ENCODE measurements around the gene PLA2G4E. TPM values are rescaled to one million over a fixed set of nuclear protein-coding genes. Genes with fewer than 3 reads are reported as not detected.

Gene PLA2G4E
- total and polyA plus RNA-seq, 2 of the 13 experiments (the other 11 are each of a cell fraction or from before 2014, with no cell fraction given) = not detected

GRCh38 chr15:42012241-42012640 is 8.6 kb downstream of the PLA2G4E start:
- no peak overlapping the region for H3K4me3 ChIP-seq (replicated peaks in 1 of 3; ENCODE audit: insufficient read depth in 1 of 3, low read depth in 2 of 3, low read length in 3 of 3)
- no peaks in the 10 kb centered on the region for H3K9me3 ChIP-seq (ENCODE audit: low read length)
- no peak overlapping the region for H3K9ac ChIP-seq (ENCODE audit: insufficient read depth, low read depth, low read length)
- peaks cover 4 to 15% of the 10 kb centered on the region in 2 experiments; a peak in 3 of 5 replicates for H3K27me3 ChIP-seq (ENCODE audit: control insufficient read depth in 1 of 2, insufficient read depth in 2 of 2, low read length in 2 of 2)
- TF ChIP-seq CEBPG (CRISPR knock-in tag; IDR thresholded peaks at IDR 0.05) (peak; percentile 64), CBX1 (IDR thresholded peaks at IDR 0.05; ENCODE audit: low read depth) (no peak), ZKSCAN5 (CRISPR knock-in tag; IDR thresholded peaks at IDR 0.05) (no peak), MAFK (conservative IDR thresholded peaks at IDR 0.05 in 1 of 2, IDR thresholded peaks at IDR 0.05 in 1 of 2; ENCODE audit: low read length in 2 of 2) (no peak), ELF1 (CRISPR knock-in tag; IDR thresholded peaks at IDR 0.05) (peak; percentile 63), ATRX (CRISPR knock-in tag; IDR thresholded peaks at IDR 0.05; ENCODE audit: borderline replicate concordance) (no peak), RFX5 (IDR thresholded peaks at IDR 0.05; ENCODE audit: low read depth, low read length) (no peak), HNF1A (IDR thresholded peaks at IDR 0.05; ENCODE audit: low read depth) (peak; percentile 71), HNF1A (CRISPR knock-in tag; IDR thresholded peaks at IDR 0.05; ENCODE audit: borderline replicate concordance) (peak; percentile 56; the same call in 1 of the 2 replicates), CEBPB (IDR thresholded peaks at IDR 0.05; ENCODE audit: borderline replicate concordance, low read depth, low read length) (peak; percentile 81), ZNF496 (CRISPR knock-in tag; IDR thresholded peaks at IDR 0.05; ENCODE audit: insufficient replicate concordance) (no peak), ZEB1 (IDR thresholded peaks at IDR 0.05; ENCODE audit: insufficient replicate concordance, low read depth) (peak; percentile 74), ELF3 (CRISPR knock-in tag; IDR thresholded peaks at IDR 0.05) (peak; percentile 52; the same call in 1 of the 2 replicates)
- DNase-seq (ENCODE audit: low spot score) (peak; percentile 19), FAIRE-seq (no peak), ATAC-seq (peak; percentile 64)
- H4K20me1 ChIP-seq (ENCODE audit: insufficient read depth, low read length) = no peaks in the 10 kb centered on the region
- no TSS peak for BruUV-seq (replicated peaks)
- H3K4me1 ChIP-seq (ENCODE audit: insufficient read depth, low read length) = peaks cover 9% of the 10 kb centered on the region
- WGBS (ENCODE audit: low lambda C conversion rate) = 0% methylated on average over 2 of the region's 2 CpGs
- no peaks in the 10 kb centered on the region for H3K36me3 ChIP-seq (replicated peaks in 1 of 2; ENCODE audit: control insufficient read depth in 1 of 2, insufficient read depth in 2 of 2, low read length in 2 of 2)
- H3K4me2 ChIP-seq (ENCODE audit: low read depth, low read length) = no peak overlapping the region
- H3K27ac ChIP-seq (ENCODE audit: extremely low read length, insufficient read depth, low read length) = no peak overlapping the region
- H3K79me2 ChIP-seq (ENCODE audit: insufficient read depth, low read length) = no peaks in the 10 kb centered on the region
- H2AFZ ChIP-seq (ENCODE audit: low read length) = no peak overlapping the region
- intact Hi-C loops (cut with micrococcal nuclease; ENCODE audit: unreplicated experiment) = no loop called here
- CTCF ChIA-PET (ENCODE audit: low intra/inter-chr PET ratio, low total read pairs) = no interaction called here
- POLR2A ChIA-PET = no interaction called here
- in situ Hi-C loops (cut with HindIII; ENCODE audit: extremely low pct_ligation_motif_present, low pct_unique_long_range_greater_than_20kb) = no loop called here

Data from HepG2 (cell line).